HepG2 (cell line): ENCODE results near the gene SH3BP5. TPM values are rescaled to one million over a fixed set of nuclear protein-coding genes. Genes with fewer than 3 reads are reported as not detected.

Source experiments
- ATAC-seq: fragments of 200-7000 bp; cut with Tn5 transposase; 3 replicates; pipeline ENCODE4 v1.9.1; 2020; ENCODE audit warnings: mild to moderate bottlenecking, moderate library complexity
- BruUV-seq: library from RNA; stranded (reverse); fragments of 400-500 nt; replicated peaks from 2 replicates; lab custom pipeline; 2021; lab: Mats Ljungman, UMichigan
- CTCF ChIA-PET: fragments of 300-600 bp; formaldehyde crosslinking; extraction: SDS; loops from one replicate; lab custom pipeline; 2021; ENCODE audit warnings: low total read pairs, inconsistent platforms, low intra/inter-chr PET ratio; lab: Yijun Ruan, JAX
- POLR2A ChIA-PET: fragments of 350-600 bp; sonication (Branson Sonifier 250); formaldehyde crosslinking; loops from one replicate; lab custom pipeline; 2020; ENCODE audit warnings: antibody characterized with exemption, inconsistent platforms; lab: Yijun Ruan, JAX
- DNase-seq: peaks from one replicate; pipeline ENCODE4 v3.0.0-alpha.2; 2015; ENCODE audit warnings: low spot score
- FAIRE-seq: peaks from 3 replicates; lab custom pipeline; 2011; peaks lifted over from hg19 to GRCh38; lab: Jason Lieb, UNC
- H2AFZ ChIP-seq: one replicate; pipeline ENCODE4 v1.6.1; 2011; ENCODE audit warnings: low read length, inconsistent platforms
- H3K27ac ChIP-seq: fragments of 300-600 bp; 3 replicates; pipeline ENCODE4 v1.8.0; 2011; ENCODE audit warnings: mixed run types, mild to moderate bottlenecking, mixed read lengths, low read length, inconsistent platforms; ENCODE audit not compliant: insufficient read depth; ENCODE audit errors: extremely low read length
- H3K27me3 ChIP-seq, 2 experiments: fragments of 200-600 bp in 1 of 2; 2 replicates in 1 of 2; 3 replicates in 1 of 2; pipeline versions ENCODE4 v1.6.0 to v1.8.0; 2011; ENCODE audit warnings: low read length in 2 of 2, mild to moderate bottlenecking in 2 of 2, moderate library complexity in 2 of 2, inconsistent platforms in 1 of 2; ENCODE audit not compliant: insufficient read depth in 2 of 2, control insufficient read depth in 1 of 2
- H3K36me3 ChIP-seq, 2 experiments: fragments of 200-600 bp in 1 of 2; replicated peaks in 1 of 2; 2 replicates in 1 of 2; 3 replicates in 1 of 2; pipeline versions ENCODE4 v1.5.1 to v1.8.0; 2011; ENCODE audit warnings: low read length in 2 of 2, inconsistent platforms in 1 of 2; ENCODE audit not compliant: insufficient read depth in 2 of 2, control insufficient read depth in 1 of 2
- H3K4me1 ChIP-seq: 2 replicates; pipeline ENCODE4 v1.5.1; 2012; ENCODE audit warnings: low read length, inconsistent platforms; ENCODE audit not compliant: insufficient read depth
- H3K4me2 ChIP-seq: 2 replicates; pipeline ENCODE4 v1.6.0; 2011; ENCODE audit warnings: low read depth, low read length, inconsistent platforms
- H3K4me3 ChIP-seq, 3 experiments: fragments of 200-600 bp in 1 of 3; sonication (generic), shearing (Covaris generic) in 1 of 3; replicated peaks in 1 of 3; 2 replicates each; pipeline ENCODE4 v1.5.1; 2011 to 2016; ENCODE audit warnings: low read length in 3 of 3, inconsistent platforms in 2 of 3, low read depth in 2 of 3, mild to moderate bottlenecking in 2 of 3, control low read depth in 1 of 3, mixed read lengths in 1 of 3; ENCODE audit not compliant: insufficient read depth in 1 of 3
- H3K79me2 ChIP-seq: one replicate; pipeline ENCODE4 v1.6.1; 2011; ENCODE audit warnings: low read length, inconsistent platforms; ENCODE audit not compliant: insufficient read depth
- H3K9ac ChIP-seq: 2 replicates; pipeline ENCODE4 v1.6.0; 2011; ENCODE audit warnings: mild to moderate bottlenecking, low read depth, low read length, inconsistent platforms; ENCODE audit not compliant: insufficient read depth
- H3K9me3 ChIP-seq: 2 replicates; pipeline ENCODE4 v1.5.1; 2012; ENCODE audit warnings: mild to moderate bottlenecking, low read length
- H4K20me1 ChIP-seq: 2 replicates; pipeline ENCODE4 v1.6.0; 2011; ENCODE audit warnings: inconsistent platforms, mild to moderate bottlenecking, low read length, moderate library complexity; ENCODE audit not compliant: insufficient read depth
- GFI1 ChIP-seq: sonication (generic); formaldehyde crosslinking; IDR thresholded peaks from 2 replicates; pipeline ENCODE4 v1.5.0; 2020; ENCODE audit warnings: missing genetic modification reagents, mild to moderate bottlenecking, borderline replicate concordance
- HMG20B ChIP-seq: conservative IDR thresholded peaks from 2 replicates; pipeline ENCODE4 v1.6.1; 2016; ENCODE audit warnings: missing genetic modification reagents, missing compliant biosample characterization
- MAFF ChIP-seq: IDR thresholded peaks from 2 replicates; pipeline ENCODE4 v1.6.1; 2011; ENCODE audit warnings: low read depth, low read length, improper control_type of control experiment
- SETDB1 ChIP-seq: sonication (generic); formaldehyde crosslinking; IDR thresholded peaks from 2 replicates; pipeline ENCODE4 v1.5.1; 2020; ENCODE audit warnings: missing genetic modification reagents, mild to moderate bottlenecking, borderline replicate concordance
- SOX6 ChIP-seq, 2 experiments: fragments of 450-650 bp in 1 of 2; sonication (generic) in 1 of 2; formaldehyde crosslinking in 1 of 2; IDR thresholded peaks; 2 replicates each; pipeline versions ENCODE4 v1.4.0 to v1.6.1; 2017 to 2020; ENCODE audit warnings: antibody characterized with exemption in 1 of 2, mild to moderate bottlenecking in 1 of 2, missing genetic modification reagents in 1 of 2
- ZKSCAN8 ChIP-seq: IDR thresholded peaks from 2 replicates; pipeline ENCODE4 v1.6.1; 2016; ENCODE audit warnings: borderline replicate concordance, missing genetic modification reagents, missing compliant biosample characterization
- ZNF230 ChIP-seq: sonication (generic); formaldehyde crosslinking; IDR thresholded peaks from 2 replicates; pipeline ENCODE4 v1.4.0; 2020; ENCODE audit warnings: mild to moderate bottlenecking, missing genetic modification reagents
- ZNF260 ChIP-seq: sonication (generic); formaldehyde crosslinking; IDR thresholded peaks from 2 replicates; pipeline ENCODE4 v1.4.0; 2020; ENCODE audit warnings: missing genetic modification reagents, low read depth, mild to moderate bottlenecking, borderline replicate concordance
- ZNF772 ChIP-seq: sonication (generic); formaldehyde crosslinking; IDR thresholded peaks from 2 replicates; pipeline ENCODE4 v1.5.0; 2020; ENCODE audit warnings: mild to moderate bottlenecking, missing genetic modification reagents
- WGBS: methylation state at CpG from one replicate; pipeline ENCODE4 v1.1.6; 2017; ENCODE audit warnings: low lambda C conversion rate; 5-methylcytosine and 5-hydroxymethylcytosine counted together
- in situ Hi-C: cut with HindIII; loops from 2 replicates; pipeline ENCODE4 v1.10.0; 2017; ENCODE audit warnings: low pct_unique_long_range_greater_than_20kb; ENCODE audit not compliant: extremely low pct_ligation_motif_present
- intact Hi-C: fragments of 100-400 bp; cut with micrococcal nuclease; formaldehyde crosslinking; loops from one replicate; pipeline ENCODE4 v1.10.0; 2022; ENCODE audit not compliant: unreplicated experiment
- polyA plus RNA-seq, 8 experiments: library from polyadenylated mRNA; depleted of rRNA in 3 of 8; stranded (reverse) in 7 of 8; unstranded in 1 of 8; fragments of >200 nt; fragmentation: Illumina TruSeq in 4 of 8; extraction: Trizol in 4 of 8; gene quantifications; 2 replicates each; pipeline versions ENCODE4 v1.2.1 to v1.2.3, GENCODE V29; 2011 to 2016; ENCODE audit warnings: low read depth in 4 of 8, missing spikeins in 1 of 8, mixed read lengths in 1 of 8; ENCODE audit not compliant: insufficient read depth in 1 of 8
- total RNA-seq, 5 experiments: library from RNA; depleted of rRNA; stranded (reverse); fragments of >200 nt; fragmentation: Illumina TruSeq; extraction: Trizol; gene quantifications; 2 replicates each; pipeline ENCODE4 v1.2.3, GENCODE V29; 2016; ENCODE audit warnings: low read depth in 1 of 5
- TF ChIP-seq, protein P1 (sequence below): sonication (generic); formaldehyde crosslinking; IDR thresholded peaks from 2 replicates; pipeline ENCODE4 v1.4.0; 2020; ENCODE audit warnings: missing genetic modification reagents, mild to moderate bottlenecking, borderline replicate concordance
- TF ChIP-seq, protein P2 (sequence below): sonication (generic); formaldehyde crosslinking; IDR thresholded peaks from 2 replicates; pipeline ENCODE4 v1.4.0; 2020; ENCODE audit warnings: mild to moderate bottlenecking, low read depth, missing genetic modification reagents
- TF ChIP-seq, protein P3 (sequence below): sonication (generic); formaldehyde crosslinking; IDR thresholded peaks from 2 replicates; pipeline ENCODE4 v1.5.0; 2020; ENCODE audit warnings: missing genetic modification reagents, mild to moderate bottlenecking, borderline replicate concordance

Gene SH3BP5
- total and polyA plus RNA-seq, 2 of the 13 experiments (the other 11 are each of a cell fraction or from before 2014, with no cell fraction given): 0.09 to 0.16 TPM

DNA sequence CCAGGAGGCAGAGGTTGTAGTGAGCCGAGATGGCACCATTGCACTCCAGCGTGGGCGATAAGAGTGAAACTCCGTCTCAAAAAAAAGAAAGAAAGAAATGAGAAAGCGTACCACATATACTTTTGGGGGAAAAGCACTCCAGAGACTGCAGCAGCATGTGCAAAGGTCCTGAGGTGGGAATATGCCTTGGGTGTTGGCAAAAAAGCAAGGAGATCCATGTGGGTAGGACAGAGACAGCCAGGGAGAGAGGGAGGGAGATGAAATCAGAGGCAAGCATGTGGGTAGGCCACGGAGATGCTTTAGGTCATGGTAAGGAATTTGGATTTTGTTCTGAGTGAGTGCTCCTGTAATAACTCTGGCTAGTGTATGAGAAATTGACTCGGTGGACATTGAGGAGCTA lies 3.7 kb upstream of the SH3BP5 start:
- Histone ChIP-seq H3K4me2 (no peak overlapping the region), H3K79me2 (no peaks in the 10 kb centered on the region), H3K4me3 (no peak overlapping the region), H3K4me1 (peaks cover 10% of the 10 kb centered on the region), H3K9me3 (no peaks in the 10 kb centered on the region), H3K27me3 (peaks cover 8 to 24% of the 10 kb centered on the region in 2 experiments; a peak in 4 of 5 replicates), H3K36me3 (no peaks in the 10 kb centered on the region), H4K20me1 (no peaks in the 10 kb centered on the region), H3K27ac (no peak overlapping the region), H3K9ac (no peak overlapping the region), H2AFZ (no peak overlapping the region)
- no peak for TF ChIP-seq ZNF230 (CRISPR knock-in tag)
- TF ChIP-seq ZNF260 (CRISPR knock-in tag): no peak
- no peak for TF ChIP-seq HMG20B (CRISPR knock-in tag)
- no peak for TF ChIP-seq SOX6 (IDR thresholded peaks at IDR 0.05)
- TF ChIP-seq SOX6 (CRISPR knock-in tag; IDR thresholded peaks at IDR 0.05): no peak
- in situ Hi-C loops (no loop called here), intact Hi-C loops (no loop called here)
- POLR2A ChIA-PET: no interaction called here
- 66% methylated on average over 7 of the region's 7 CpGs for WGBS
- FAIRE-seq: no peak
- no TSS peak for BruUV-seq
- no peak for DNase-seq
- no peak for ATAC-seq
- CTCF ChIA-PET: no interaction called here

DNA sequence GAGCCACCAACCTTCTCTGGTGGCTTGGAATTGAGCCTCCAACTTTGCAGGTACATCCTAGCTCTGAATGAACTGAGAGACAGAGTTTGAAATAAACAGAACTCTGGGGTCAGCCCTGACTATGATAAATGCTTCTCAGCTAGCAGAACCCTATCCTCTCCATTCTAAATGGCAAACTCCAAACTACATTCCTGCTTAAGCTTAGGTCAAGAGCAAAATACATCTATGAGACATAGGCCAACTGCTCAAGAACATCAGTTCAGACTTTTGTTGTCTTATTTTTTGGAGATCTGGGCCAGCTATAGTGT lies 1.5 kb upstream of the SH3BP5 start:
- Histone ChIP-seq H3K4me3 (no peak overlapping the region), H3K27me3 (peaks cover 8 to 35% of the 10 kb centered on the region in 2 experiments; a peak in 4 of 5 replicates), H3K27ac (no peak overlapping the region), H3K9me3 (no peaks in the 10 kb centered on the region), H3K4me1 (peaks cover 10% of the 10 kb centered on the region), H3K36me3 (no peaks in the 10 kb centered on the region), H2AFZ (no peak overlapping the region), H3K9ac (no peak overlapping the region), H3K4me2 (no peak overlapping the region), H3K79me2 (no peaks in the 10 kb centered on the region), H4K20me1 (no peaks in the 10 kb centered on the region)
- no peak for ATAC-seq
- DNase-seq: no peak
- BruUV-seq: no TSS peak
- ChIA-PET POLR2A (no interaction called here), CTCF (no interaction called here)
- no peak for FAIRE-seq
- in situ Hi-C loops: no loop called here
- no peak for TF ChIP-seq SETDB1 (CRISPR knock-in tag)
- no peak for TF ChIP-seq ZNF772 (CRISPR knock-in tag)
- TF ChIP-seq, protein P1, sequence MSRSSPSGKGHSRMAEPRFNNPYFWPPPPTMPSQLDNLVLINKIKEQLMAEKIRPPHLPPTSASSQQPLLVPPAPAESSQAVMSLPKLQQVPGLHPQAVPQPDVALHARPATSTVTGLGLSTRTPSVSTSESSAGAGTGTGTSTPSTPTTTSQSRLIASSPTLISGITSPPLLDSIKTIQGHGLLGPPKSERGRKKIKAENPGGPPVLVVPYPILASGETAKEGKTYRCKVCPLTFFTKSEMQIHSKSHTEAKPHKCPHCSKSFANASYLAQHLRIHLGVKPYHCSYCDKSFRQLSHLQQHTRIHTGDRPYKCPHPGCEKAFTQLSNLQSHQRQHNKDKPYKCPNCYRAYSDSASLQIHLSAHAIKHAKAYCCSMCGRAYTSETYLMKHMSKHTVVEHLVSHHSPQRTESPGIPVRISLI: no peak
- TF ChIP-seq, protein P2, sequence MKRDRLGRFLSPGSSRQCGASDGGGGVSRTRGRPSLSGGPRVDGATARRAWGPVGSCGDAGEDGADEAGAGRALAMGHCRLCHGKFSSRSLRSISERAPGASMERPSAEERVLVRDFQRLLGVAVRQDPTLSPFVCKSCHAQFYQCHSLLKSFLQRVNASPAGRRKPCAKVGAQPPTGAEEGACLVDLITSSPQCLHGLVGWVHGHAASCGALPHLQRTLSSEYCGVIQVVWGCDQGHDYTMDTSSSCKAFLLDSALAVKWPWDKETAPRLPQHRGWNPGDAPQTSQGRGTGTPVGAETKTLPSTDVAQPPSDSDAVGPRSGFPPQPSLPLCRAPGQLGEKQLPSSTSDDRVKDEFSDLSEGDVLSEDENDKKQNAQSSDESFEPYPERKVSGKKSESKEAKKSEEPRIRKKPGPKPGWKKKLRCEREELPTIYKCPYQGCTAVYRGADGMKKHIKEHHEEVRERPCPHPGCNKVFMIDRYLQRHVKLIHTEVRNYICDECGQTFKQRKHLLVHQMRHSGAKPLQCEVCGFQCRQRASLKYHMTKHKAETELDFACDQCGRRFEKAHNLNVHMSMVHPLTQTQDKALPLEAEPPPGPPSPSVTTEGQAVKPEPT (CRISPR knock-in tag): no peak
- no peak for TF ChIP-seq ZKSCAN8 (CRISPR knock-in tag)
- TF ChIP-seq MAFF: no peak
- TF ChIP-seq, protein P3, sequence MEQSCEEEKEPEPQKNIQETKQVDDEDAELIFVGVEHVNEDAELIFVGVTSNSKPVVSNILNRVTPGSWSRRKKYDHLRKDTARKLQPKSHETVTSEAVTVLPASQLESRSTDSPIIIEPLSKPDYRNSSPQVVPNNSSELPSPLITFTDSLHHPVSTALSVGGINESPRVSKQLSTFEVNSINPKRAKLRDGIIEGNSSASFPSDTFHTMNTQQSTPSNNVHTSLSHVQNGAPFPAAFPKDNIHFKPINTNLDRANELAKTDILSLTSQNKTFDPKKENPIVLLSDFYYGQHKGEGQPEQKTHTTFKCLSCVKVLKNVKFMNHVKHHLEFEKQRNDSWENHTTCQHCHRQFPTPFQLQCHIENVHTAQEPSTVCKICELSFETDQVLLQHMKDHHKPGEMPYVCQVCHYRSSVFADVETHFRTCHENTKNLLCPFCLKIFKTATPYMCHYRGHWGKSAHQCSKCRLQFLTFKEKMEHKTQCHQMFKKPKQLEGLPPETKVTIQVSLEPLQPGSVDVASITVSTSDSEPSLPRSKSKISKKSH (CRISPR knock-in tag): no peak
- no peak for TF ChIP-seq GFI1 (CRISPR knock-in tag)
- intact Hi-C loops: loop anchor here (5.0 kb wide), 1 partner anchor 67 kb away; no protein-coding TSS in a partner anchor
